GM21786 (cell line): Measurements from ENCODE around the gene GSTM3.
"Not testable (repeated sequence)": the region's sequence is repeated elsewhere in the genome, so short reads cannot be mapped to it uniquely, and the experiment has no call there.

ENCODE experiments used
- ATAC-seq: cut with Tn5 transposase; IDR thresholded peaks from one replicate; pipeline ENCODE4 v1.9.1; 2021; ENCODE audit not compliant: unreplicated experiment

Gene GSTM3

GRCh38 chr1:109762821-109763645 is 22.2 kb upstream of the GSTM3 start:
- no peak for ATAC-seq

GRCh38 chr1:109762039-109762585 is 21.3 kb upstream of the GSTM3 start:
- no peak for ATAC-seq

- no peak for ATAC-seq
These were observed 20.6 kb upstream of the GSTM3 start for GRCh38 chr1:109761227-109762038.

- no peak for ATAC-seq
These were observed 19.9 kb upstream of the GSTM3 start for GRCh38 chr1:109760581-109761226.

- ATAC-seq = no peak
These were observed 18.9 kb upstream of the GSTM3 start for GRCh38 chr1:109759513-109760334.

GRCh38 chr1:109757936-109758786 is 17.3 kb upstream of the GSTM3 start:
- no peak for ATAC-seq

- no peak for ATAC-seq
These were observed 16.1 kb upstream of the GSTM3 start for GRCh38 chr1:109756848-109757521.

GRCh38 chr1:109756325-109756724 is 15.5 kb upstream of the GSTM3 start:
- not testable (repeated sequence) for ATAC-seq

- no peak for ATAC-seq
These were observed 13.9 kb upstream of the GSTM3 start for GRCh38 chr1:109754738-109755137.

GRCh38 chr1:109751531-109752260 is 10.9 kb upstream of the GSTM3 start:
- no peak for ATAC-seq

GRCh38 chr1:109750920-109751319 is 10.1 kb upstream of the GSTM3 start:
- no peak for ATAC-seq

GRCh38 chr1:109750241-109750882 is 9.5 kb upstream of the GSTM3 start:
- no peak for ATAC-seq

- no peak for ATAC-seq
These were observed 8.4 kb upstream of the GSTM3 start for GRCh38 chr1:109749221-109749620.

- ATAC-seq = not testable (repeated sequence)
These were observed 7.5 kb upstream of the GSTM3 start for GRCh38 chr1:109748311-109748710.

- no peak for ATAC-seq
These were observed 862 bp downstream of the GSTM3 start for GRCh38 chr1:109739738-109740614.

GRCh38 chr1:109733236-109733870 is 7.5 kb downstream of the GSTM3 start:
- ATAC-seq = no peak
